SIG-M5 treated with dmso at 0.1 percent for 504 hours (cell line): ENCODE results near the gene PIN1.

Experiments used
- DNase-seq: peaks from one replicate; lab custom pipeline; 2025; ENCODE audit not compliant: unreplicated experiment; lab: John Stamatoyannopoulos, UW

Gene PIN1

DNA sequence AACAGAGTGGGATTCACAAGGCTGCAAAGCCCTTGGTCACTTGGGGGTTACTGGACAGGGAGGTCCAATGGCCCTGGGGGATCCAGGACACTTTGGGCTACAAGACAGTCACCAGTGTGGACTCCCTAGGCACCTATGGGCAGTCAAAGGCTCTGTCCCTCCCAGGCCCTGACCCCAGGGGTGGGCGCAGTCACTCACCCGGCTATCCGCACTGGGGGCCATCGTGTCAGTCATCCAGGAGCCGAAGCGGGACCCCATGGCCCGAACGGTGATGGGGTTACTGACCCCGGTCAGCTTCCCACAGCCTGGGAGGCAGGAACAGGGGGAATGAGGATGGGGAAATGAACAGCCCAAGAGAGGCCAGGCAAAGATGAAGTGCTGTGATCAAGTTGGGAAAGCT is 21.5 kb downstream of the PIN1 start:
- no peak for DNase-seq

DNA sequence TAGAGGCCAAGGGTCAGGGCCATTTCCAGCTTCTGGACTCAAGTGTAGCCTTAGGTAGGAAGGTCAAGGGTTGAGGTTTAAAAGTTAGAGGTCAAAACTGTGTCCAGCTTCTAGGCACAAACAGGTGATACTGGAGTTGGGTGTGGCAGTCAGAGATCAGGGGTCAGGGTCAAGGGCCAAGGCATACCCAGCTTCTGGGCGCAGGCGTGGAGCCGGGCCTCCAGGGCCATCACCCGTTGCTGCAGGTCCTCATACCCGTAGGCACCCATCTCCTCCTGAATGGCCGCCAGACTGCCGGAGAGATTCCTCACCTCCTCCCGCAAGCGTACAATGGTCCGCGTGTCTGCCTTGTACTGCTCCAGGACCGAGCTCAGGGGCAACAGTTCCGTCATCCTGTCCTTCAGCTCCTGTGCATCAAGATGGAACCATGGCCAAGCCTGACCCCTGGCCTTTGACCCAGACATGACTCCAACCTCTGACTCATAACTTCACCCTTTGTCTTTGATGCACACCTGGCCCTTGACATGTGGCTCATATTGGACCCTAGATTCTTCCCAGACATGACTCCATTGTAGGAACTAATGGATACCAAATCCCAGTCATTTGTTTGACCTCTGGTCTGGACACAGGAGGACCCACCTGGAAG is 22.1 kb downstream of the PIN1 start:
- DNase-seq, result no peak

DNA sequence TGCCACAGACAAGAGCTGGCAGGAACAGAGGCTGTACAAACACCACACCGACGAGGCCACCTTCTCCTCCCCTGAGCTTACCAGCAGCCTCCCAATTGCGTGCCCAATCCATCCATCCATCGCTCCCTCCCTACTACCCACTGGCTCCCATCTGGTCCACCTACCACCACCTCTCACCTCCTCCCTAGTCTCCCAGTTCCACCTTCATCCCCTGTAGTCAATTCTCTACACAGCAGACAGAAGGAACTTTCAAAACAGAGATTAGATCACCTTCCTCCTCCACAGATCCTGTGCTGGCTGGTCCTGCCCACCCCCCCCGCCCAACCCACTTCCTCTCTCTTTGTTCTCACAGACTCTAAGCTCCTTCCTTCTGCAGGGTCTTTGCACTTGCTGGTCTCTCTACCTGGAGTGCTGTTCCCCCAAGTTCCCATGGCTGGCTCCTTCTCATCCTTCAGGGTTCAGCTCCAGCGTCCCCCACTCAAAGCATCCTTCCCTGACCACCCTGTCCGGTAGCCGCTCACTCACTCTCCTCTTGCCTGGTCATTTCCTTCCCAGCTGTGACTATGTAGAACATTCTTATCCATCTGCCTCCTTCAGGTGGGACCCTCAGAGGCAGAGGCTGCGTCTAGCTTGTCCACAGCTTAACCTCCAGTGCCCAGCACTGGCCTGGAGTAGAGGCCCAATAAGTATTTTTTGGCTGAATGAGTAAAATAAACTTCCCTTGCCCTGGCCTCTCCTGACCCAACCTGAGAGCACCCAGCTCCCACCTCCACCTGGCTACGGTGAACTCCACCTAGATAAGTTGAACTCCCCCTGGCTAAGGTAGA is 23.0 kb downstream of the PIN1 start:
- peak; percentile 28 for DNase-seq

DNA sequence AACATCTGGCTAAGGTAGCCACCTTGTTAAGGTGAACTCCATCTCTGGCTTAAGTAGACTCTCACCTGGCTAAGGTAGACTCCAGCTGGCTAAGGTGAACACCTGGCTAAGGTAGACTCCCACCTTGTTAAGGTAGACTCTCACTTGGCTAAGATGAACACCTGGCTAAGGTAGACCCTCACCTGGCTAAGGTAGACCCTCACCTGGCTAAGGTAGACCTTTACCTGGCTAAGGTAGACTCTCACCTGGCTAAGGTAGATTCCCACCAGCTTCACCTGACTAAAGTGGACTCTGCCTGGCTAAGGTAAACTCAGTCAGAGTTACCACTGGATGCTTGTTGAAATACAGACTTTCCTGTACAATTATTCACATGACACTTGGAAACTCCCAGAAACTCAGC is 23.6 kb downstream of the PIN1 start:
- DNase-seq, result no peak

DNA sequence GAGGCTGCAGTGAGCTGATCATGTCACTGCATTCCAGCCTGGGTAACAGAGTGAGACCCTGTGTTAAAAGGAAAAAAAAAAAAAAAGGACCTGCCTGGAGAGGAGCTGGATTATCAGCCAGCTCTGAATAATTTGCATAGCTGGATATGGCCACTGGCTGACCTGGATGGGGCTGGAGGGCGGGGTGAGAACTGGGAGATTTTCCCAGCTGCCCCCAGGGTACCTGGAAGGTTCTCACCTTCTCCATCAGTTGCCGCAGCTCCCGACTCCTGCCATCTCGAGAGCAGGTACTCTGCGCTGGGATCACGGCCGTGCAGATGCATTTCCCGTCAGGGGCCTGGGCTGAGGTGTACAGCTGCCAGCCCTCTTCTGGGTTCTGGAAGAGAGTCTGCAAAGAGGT is 25.3 kb downstream of the PIN1 start:
- DNase-seq, result no peak

DNA sequence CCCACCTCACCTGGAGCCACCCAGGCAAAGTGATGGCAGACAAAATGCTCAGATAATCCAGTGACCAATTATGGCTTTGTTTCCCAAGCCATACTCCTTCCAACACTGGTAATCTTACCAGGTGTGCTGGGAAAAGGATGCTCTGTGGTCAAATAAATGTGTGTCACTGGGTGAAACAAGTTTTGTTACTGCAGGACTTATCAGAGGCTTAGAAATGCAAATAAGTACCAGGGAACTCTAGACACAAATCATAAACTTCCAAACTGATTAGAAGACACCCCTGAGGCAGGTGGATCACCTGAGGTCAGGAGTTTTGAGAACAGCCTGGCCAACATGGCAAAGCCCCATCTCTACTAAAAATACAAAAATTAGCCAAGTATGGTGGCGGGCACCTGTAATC is 26.4 kb downstream of the PIN1 start:
- DNase-seq, result no peak

DNA sequence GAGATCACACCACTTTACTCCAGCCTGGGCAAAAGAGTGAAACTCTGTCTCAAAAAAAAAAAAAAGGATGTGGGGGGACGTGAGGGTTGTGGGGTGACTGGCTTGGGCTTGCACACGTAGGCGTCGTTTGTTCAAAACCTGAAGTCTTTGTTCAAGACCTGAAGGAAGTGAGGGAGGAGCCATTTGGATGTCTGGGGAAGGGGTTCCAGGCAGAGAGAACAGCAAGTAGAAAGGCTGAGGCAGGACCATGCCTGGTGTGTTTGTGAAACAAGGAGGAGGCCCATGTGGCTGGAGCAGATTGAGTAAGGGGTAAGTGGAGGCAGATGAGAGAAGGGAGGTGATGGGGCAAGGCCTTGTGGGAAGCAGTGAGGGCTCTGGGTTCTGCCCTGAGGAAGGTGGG is 27.8 kb downstream of the PIN1 start:
- DNase-seq, result no peak

DNA sequence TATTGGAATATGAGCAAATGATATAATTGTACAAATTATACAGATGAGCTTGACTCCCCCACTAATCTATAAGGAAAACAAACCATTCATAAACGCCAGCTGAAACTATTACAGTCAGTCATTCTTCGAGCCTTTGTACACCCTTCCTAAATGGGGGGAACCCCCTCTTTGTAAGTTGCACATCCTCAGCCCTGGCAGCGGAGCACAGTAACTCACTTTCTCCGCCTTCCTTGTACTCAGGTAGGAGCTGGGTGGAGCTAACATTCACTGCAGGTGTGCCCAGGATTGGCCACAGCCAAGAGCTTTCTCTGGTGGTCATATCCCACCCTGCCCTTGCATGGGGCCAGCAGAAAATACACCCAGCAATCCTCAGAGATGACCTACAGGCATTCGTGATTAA is 28.6 kb downstream of the PIN1 start:
- DNase-seq, result no peak

DNA sequence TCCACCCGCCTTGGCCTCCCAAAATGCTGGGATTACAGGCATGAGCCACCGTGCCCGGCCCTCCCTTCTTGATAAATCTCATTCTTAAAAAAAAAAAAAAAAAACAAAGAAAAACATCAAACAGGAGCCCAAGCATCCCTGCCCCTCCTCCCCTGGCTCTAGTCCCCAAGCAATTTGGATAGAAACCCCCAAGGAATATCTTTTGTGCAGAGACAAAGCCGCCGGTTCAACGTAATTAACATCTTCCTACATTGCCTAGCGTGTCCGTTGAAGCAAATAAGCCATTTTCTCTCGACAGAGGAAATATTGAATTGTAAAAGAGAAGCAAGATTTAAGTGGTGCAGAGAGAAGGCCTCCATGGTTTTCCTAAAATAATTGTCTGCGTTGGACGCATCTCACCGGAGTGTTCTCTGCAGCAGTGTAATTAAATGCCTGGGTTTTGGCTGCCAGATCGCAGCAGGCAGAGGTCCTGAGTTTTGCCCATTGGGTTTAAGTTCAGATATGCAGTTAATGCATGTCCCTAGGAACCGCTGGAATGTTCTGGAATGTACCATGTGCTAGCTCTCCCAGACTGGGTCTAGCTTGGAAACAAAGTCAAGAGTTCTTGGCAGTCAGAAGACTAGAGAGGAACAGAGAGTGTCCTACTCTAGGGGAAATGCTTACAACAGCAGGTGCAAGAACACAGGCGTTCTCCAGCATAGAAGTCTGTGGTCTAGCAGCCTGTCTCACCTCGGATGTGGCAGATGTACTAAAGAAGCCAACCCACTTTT is 30.8 kb downstream of the PIN1 start:
- DNase-seq, result no peak

DNA sequence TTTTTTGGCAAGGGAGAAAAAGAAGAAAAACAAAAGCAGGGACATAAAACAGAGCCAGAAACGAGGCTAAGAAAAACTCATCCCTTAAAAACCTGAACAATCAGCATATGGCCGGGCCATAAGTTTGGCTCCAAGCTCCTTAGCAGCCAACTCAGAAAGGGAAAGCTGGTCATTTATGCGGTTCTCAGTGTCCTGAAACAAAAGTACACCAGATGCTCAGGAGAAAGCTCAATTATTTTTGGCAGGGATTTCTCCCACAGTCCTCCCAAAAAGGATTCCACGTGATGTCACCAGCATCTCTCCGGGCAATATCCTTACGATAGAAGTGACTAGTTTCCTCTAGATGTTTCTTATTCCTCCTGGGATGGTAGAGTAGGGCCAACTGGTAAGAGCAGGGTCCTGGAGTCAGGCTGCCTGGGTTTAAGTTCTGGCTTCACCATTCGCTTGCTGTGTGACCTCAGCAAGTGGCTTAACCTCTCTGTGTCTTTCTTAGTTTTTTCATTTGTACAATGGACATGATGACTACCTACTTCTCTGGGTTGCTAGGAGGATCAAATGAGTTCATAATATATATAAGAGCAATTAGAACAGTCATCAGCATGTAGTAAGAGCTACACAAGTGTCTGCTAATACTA is 34.0 kb downstream of the PIN1 start:
- DNase-seq, result no peak

DNA sequence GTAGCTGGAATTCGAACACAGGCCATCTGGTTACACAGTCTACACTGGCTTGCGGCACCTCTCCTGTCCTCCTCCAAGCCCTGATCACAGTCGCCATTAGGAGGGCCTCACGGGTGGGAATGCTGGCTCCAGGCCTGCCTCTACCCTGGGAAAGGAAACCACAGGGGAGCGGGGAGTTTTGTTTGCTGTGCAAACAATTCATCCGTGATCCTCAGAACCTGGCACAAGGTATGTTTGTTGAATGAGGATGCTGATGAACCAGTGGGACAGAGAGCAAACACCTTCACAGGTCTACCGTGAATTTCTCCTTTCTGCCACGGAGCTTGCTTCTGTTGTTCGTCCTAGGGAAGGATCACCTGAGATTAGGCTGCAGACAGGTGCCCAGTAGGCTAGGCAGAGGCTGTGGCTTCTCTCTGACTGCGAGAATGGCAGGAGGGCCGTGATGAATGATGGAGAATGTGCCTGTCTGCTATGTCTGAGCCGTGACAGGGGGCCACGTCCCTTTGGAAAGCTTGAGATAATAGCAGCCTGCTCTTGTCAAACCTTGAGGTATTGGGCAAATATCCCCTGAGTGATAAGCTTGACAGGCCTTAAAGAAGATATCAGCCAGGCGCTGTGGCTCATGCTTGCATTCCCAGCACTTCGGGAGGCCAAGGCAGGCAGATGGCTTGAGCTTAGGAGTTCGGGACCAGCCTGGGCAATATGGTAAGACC is 36.7 kb downstream of the PIN1 start:
- DNase-seq, result no peak

DNA sequence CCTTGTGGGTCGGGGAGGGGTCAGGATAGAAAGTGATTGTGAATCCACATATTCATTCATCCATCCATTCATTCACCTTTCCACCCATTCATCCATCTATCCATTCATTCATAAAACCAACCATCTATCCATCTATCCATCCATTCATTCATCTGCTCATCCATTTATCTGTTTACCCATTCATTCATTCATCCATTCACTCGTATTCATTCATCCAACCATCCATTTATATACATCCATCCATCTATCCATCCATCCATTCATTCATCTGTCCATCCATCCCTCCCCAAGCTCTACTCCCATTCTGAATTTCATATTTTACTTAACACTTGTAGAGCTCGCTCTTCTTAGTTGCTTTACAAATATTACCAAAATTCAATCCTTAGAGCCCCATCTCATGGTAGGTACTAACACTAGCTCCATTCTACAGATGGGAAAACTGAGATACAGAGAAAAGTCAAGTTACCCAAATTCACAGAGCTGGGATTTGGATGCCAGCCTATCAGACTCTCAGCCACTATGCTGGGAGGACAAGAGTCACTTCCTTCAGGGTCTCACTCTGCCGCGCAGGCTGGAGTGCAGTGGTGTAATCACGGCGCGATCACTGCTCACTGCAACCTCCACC is 37.6 kb downstream of the PIN1 start:
- DNase-seq, result no peak

DNA sequence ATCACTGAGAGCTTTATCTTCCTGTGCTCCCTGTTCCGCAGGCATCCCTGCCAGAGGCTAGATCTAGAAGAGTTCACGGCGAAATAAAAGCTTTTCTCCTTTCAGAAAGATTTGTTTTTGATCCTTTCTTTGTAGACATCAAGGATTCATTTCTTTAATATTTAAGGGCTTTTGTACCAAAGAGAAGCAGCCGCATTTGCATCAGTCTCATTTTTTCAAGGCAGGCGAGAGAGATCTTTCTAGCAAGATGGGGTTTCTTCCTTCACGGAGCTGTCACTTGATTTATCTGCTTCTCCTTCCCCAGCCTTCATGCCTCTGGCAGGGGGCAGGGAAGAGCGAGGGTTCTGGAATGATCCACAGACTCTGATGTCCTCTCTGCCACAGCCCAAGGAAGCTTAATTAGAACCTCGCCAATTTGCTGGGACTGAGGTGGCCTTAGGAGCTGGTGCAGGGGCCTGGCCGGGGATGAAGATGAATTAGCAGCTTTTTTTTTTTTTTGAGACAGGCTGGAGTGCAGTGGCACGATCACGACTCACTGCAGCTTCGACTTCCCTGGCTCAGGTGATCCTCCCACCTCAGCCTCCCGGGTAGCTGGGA is 40.0 kb downstream of the PIN1 start:
- DNase-seq, result no peak

DNA sequence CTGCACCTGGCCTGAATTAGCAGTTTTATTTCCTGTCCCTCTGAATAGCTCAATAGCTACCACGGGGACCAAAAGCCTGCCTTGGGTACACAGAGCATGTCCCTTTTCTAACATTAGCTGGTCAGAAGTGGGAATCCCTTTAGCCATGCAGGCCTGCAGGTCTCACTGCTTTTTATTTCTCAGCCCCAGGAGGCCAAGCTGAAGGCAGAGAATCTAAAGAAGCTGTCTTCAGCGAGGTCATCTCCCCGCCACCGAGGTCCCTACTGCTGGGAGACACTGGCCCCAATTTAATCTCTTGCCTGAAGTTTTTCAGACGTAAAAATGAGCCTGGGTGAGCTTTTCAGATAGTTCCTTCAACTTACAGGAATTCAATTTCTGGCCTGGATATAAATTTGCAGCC is 40.7 kb downstream of the PIN1 start:
- no peak for DNase-seq

DNA sequence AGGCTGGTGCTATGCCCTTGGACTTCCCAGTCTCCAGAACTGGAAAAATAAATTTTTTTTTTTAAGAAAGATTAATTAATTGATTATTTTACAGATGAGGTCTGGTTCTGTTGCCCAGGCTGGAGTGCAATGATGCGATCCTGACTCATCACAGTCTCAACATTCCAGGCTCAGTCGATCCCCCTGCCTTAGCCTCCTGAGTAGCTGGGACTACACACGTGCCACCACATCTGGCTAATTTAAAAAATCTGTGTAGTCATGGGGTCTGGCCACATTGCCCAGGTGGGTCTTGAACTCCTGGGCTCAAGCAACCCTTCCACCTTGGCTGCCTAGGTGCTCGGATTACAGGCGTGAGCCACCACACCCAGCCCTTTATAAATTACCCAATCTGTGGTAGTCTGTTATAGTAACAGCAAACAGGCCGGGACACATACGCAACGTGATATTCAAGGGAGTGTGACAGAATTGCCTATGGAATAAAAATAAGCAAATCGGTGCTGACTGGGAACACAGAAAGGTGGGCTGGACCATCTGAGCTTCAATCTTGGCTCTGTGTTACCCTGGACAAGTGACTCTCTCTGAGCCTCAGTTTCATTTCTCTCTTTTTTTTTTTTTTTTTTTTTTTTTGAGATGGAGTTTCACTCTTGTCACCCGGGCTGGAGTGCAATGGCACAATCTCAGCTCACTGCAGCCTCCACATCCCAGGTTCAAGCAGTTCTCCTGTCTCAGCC is 42.8 kb downstream of the PIN1 start:
- no peak for DNase-seq

DNA sequence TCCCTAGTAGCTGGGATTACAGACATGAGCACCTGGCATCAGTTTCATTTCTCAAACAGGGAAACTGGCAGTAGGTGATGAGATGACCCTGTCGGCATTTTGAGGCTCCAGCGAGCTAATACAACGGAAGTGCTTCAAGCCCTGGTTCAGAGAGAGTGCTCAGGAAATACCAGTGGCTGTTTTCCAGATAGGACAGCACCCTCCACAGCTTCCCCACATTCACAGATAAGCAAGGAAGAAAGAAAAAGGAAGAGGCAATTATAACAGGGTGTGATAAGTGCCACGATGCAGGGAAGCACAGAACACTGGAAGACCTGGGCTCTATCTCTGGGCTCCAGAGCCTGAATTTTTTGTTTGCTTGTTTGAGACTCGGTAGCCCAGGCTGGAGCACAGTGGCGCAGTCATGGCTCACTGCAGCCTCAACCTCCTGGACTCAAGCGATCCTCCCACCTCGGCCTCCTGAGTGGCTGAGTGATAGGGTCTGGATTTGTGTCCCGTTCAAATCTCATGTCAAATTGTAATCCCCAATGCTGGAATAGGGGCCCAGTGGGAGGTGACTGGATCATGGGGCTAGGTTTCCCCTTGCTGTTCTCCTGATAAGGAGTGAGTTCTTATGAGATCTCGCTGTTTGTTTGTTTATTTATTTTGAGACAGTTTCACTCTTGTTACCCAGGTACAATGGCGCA is 43.5 kb downstream of the PIN1 start:
- no peak for DNase-seq

DNA sequence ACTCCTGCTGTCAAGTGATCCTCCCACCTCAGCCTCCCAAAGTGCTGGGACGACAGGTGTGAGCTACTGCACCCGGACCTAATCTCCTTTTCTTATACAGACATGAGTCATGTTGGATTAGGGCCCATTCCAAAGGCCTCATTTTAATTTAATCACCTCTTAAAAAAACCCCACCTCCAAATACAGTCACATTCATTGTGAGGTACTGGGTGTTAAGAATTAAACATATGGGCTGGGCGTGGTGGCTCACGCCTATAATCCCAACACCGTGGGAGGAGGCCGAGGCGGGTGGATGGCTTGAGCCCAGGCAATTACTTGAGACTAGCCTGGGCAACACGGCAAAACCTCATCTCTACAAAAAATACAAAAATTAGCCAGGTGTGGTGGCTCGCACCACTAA is 46.6 kb downstream of the PIN1 start:
- no peak for DNase-seq

DNA sequence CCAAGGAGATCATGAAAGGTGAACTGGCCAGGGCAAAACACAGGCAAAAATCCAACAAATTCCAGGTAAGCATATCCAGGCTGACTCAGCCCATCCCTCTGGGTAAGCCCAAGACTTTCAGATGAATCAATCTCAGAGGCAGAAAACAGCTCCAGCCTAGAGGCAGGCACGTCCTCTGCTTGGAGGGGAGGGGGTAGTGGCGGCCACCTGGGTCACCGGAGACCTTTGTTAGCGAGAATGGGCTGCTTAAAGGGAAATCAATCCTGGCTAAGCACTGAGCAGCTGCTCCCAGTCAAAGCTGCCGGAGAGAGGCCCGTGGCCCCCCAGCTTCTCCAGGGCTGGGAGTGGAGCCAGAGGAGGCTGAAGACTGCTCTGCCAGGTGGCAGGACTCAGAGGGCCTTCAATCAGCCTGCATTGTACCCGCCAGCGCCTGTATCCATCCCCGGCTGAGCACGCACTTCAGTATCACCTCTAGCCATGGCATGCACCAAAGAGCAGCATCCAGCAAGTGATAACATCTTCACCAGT is 48.2 kb downstream of the PIN1 start:
- no peak for DNase-seq

DNA sequence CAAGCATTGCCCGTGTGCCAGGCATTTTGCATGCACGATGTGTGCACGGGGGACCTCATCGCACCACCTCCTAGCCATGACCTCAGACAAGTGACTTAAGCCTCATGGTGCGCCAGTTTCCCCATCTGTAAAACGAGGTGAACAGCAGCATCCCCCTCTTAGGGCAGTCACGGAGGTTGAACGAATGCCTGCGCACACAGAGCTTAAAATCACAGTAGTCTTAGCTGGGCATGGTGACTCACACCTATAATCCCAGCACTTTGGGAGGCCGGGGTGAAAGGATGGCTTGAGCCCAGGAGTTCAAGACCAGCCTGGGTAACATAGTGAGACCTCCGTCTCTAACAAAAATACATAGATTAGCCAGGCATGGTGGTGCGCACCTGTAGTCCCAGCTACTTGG is 48.6 kb downstream of the PIN1 start:
- DNase-seq, result no peak
